GM10266 (cell line): ENCODE data around the gene PSMB10.

ENCODE experiments used
- DNase-seq: peaks from one replicate; pipeline ENCODE4 v3.0.0; 2012; ENCODE audit errors: extremely low spot score
- CTCF ChIP-seq: IDR thresholded peaks from 2 replicates; pipeline ENCODE4 v1.5.1; 2012; ENCODE audit warnings: mild to moderate bottlenecking, low read depth; ENCODE audit not compliant: control insufficient read depth, insufficient read depth; ENCODE audit errors: missing control alignments

The PSMB10 gene

GRCh38 chr16:67909056-67909742 lies 27.5 kb downstream of the PSMB10 start:
- DNase-seq: no peak

GRCh38 chr16:67907397-67908180 lies 29.1 kb downstream of the PSMB10 start:
- no peak for DNase-seq
- TF ChIP-seq CTCF: no peak

More at GRCh38 chr16:67909056-67909742, 27.5 kb downstream of the PSMB10 start:
- TF ChIP-seq CTCF: no peak

GRCh38 chr16:67902831-67903230 lies 33.8 kb downstream of the PSMB10 start:
- TF ChIP-seq CTCF: no peak
- DNase-seq: no peak

- no peak for DNase-seq
- no peak for TF ChIP-seq CTCF
Observed at GRCh38 chr16:67901734-67902133, 34.9 kb downstream of the PSMB10 start.

GRCh38 chr16:67897231-67897630 lies 39.4 kb downstream of the PSMB10 start:
- TF ChIP-seq CTCF: no peak
- no peak for DNase-seq

- DNase-seq: peak; percentile 26
- TF ChIP-seq CTCF: no peak
Observed at GRCh38 chr16:67893743-67894399, 42.8 kb downstream of the PSMB10 start.
